HG03432 (cell line): ENCODE measurements around the gene DTL.
A peak's percentile ranks its signal among the peaks of the same experiment; 100 is the strongest.

Experiments used
- ATAC-seq: cut with Tn5 transposase; IDR thresholded peaks from one replicate; pipeline ENCODE4 v1.9.1; 2021; ENCODE audit warnings: mild to moderate bottlenecking, moderate library complexity; ENCODE audit not compliant: unreplicated experiment

Gene DTL

DNA sequence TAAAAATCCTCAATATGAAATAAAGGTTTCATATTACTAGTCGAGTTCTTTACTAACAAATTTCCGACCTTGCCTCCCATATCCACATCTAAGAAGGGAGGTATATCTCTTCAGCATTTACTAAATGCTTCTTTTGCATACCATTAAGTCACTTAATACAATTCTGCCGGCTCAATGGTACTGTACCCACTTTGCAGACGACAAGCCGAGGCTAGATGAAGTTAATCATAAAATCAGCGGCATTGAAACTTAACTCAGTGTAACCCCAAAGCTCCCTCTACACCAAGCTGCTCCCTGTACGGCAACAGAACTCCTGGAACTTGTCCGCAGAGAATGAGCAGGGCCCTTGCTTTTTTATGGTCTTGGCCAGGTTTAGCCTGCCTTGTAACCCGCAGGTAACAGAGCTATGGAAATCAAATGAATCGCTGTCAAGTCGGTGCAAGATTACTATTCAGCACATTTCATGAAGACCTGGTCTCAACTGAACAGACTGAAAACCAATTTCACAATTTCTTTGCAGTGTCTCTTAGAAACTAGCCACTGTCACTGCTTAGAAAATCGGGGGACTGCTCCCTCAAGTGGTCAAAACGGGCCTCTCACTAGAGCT, 929 bp upstream of the DTL start:
- ATAC-seq = peak; percentile 3

DNA sequence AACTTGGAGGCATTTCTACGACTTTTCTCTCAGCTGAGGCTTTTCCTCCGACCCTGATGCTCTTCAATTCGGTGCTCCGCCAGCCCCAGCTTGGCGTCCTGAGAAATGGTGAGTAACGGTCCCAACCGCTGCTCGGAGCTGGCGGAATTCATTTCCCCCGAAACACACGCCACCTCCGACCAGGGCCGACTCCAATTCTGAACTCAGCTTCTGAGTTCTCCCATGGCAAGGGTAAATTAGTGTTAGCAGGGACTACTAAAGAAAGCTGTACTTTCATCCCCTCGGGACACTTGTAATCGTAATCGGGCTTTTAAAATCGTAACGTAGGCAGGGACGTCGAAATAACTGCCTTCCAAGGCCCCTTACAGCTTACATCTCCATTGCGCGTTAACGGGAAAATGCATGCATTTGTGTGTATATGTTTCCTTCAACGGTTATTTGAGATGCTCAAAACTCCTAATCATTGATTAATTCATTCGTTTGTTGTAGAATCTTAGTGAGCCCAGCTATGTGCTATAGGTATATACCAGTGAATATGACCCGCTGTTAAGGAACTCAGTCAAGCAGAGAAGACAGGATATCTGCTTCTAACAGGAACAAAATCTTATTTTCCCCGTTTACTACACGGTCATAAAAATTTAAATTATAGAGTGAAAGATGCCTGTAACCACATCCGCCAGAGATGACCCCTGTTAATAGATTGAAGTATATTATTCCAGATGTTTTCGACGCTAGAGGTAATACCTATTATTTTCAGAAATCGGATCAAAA, 472 bp downstream of the DTL start:
- peak; percentile 18 for ATAC-seq

DNA sequence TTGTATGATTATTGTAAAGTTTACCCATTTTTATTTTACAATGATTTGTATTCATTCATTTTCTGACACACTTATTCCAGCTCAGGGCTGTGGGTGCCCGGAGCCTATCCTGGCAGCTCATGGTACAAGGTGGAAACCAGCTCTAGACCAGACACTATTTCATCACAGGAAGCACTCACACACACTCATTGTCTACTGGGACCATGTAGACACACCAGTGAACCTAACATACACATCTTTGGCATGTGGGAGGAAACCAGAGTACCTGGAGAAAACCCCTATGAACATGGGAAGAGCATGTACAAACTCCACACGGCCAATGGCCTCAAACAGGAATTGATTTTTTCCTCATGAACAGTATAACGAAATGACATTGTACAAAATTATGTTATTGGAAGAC, 2.4 kb downstream of the DTL start:
- ATAC-seq = no peak

DNA sequence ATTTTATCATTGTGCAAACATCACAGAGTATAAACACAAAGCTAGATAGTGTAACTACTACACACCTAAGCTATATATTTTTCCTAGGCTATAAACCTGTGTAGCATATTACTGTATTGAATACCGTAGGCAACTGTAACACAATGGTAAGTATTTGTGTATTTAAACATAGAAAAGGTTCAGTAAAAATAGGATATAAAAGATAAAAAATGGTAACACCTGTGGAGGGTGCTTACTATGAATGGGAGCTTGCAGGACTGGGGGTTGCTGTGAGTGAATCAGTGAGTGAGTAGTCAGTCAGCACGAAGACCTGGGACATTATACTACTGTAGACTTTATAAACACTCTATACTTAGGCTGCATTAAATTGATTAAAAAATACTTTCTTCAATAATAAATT, 4.1 kb downstream of the DTL start:
- ATAC-seq = no peak

DNA sequence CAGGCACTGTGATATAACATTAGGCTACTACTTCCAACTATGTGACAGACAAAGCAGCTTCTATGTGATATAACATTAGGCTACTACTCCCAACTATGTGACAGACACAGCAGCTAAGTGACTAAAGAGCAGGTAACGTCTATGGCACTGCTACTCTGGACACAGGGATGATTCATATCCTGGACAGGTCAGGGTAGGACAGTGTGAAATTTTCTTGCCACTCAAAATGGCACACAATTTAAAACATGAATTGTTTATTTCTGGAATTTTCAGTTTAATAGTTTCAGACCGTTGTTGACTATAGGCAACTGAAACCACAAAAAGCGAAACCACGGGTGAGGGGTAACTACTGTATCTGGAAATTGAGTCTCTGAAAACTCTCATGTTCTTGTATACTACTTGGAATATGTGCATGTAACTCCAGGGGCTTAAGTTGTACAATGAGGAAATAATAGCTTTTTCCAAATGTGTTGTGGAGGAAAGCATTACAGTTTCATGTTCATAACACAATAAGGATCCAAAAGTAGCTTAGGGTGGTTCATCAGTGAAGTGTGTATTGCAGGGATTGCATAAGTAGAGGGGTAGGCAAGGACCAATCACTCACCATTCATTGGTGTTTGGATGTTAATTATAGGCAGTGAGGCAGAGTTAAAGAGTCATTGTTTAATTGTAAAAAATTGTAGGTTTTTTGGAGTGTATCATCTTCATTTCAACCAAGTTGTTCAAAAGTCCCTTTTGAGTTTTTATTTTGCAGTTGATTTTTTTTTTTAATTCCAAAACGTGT, 5.3 kb downstream of the DTL start:
- ATAC-seq = no peak

DNA sequence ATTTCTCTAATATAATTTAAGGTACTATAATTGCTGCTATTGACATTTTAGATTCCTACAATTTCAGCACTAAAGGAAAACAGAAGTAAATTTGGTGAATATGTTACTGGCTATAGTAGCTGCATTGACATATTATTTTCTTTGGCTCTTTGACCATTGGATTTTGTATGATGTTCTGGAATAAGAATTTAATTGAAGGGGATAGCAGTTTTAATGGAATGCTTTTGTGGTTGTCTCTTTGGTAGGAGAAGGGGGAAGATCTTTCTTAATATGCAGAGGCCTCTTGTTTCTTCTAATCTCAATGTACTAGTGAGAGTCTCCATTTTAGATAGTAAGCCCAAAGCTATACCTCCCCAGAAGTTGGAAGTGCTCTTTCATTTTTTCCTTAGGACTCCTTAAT, 6.9 kb downstream of the DTL start:
- ATAC-seq = no peak

DNA sequence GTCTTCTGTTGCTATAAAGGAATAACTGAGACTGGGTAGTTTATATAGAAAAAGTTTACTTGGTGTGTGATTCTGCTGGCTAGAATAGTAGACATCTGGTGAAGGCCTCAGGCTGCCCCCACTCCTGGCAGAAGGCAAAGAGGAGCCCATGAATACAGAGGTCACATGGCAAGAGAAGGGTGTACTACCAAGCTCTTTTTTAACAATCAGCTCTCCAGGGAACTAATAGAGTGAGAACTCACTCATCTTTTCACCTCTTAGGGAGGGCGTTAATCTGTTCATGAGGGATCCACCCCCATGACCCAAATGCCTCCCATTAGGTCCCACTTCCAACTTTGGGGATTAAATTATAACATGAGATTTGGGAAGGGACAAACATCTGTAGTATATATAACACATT, 9.3 kb downstream of the DTL start:
- no peak for ATAC-seq

DNA sequence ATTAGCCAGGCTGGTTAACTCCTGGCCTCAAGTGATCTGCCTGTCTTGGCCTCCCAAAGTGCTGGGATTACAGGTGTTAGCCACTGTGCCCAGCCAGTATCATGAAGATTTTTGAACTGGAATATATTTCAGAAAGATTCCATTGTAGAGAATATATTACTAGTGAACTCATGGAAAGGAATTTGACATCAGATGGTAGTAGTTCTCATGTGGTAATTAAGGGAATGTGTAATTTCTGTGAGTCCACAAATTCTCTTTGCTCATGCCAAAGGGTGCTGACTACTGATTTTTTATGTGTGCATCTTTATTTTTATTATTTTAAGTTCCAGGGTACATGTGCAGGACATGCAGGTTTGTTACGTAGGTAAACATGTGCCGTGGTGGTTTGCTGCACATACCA, 10.4 kb downstream of the DTL start:
- no peak for ATAC-seq

DNA sequence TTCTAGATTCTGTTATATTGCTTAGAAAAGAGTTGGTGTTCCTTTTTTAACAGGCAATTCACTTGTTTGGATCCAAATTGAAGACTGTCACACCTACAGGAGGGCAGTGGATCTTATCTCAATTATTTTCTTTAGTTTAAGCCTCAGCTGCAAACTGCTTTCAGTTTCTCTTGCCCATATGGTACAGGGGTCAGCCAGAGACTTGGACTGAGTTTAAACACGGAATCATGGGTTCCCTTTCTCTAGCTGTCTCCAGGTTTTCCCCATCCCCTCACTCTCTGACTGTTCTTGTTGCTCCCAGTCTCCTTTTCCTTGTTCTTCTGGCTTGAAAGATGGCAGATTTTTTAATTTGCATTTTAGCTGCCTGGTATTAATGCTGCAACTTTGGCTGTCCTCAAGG, 18.4 kb downstream of the DTL start:
- no peak for ATAC-seq

DNA sequence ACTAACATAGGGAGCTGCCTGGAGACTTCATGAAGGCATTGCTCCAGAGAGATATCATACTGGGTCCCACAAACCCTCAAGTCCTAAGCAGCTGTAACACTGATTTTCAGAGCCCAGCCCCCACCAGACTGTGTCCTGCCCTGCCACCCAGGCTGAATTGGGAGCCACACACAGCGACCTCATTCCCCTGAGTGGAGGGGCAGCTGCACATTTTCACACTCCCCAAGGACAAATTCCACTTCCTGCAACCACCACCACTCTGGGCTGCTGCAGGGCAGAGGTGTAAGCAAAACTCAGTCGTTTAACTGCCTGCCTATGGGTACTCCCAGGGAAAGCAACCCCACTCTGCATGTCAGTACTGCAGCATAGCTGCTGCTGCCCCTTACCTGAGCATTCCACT, 19.8 kb downstream of the DTL start:
- no peak for ATAC-seq

DNA sequence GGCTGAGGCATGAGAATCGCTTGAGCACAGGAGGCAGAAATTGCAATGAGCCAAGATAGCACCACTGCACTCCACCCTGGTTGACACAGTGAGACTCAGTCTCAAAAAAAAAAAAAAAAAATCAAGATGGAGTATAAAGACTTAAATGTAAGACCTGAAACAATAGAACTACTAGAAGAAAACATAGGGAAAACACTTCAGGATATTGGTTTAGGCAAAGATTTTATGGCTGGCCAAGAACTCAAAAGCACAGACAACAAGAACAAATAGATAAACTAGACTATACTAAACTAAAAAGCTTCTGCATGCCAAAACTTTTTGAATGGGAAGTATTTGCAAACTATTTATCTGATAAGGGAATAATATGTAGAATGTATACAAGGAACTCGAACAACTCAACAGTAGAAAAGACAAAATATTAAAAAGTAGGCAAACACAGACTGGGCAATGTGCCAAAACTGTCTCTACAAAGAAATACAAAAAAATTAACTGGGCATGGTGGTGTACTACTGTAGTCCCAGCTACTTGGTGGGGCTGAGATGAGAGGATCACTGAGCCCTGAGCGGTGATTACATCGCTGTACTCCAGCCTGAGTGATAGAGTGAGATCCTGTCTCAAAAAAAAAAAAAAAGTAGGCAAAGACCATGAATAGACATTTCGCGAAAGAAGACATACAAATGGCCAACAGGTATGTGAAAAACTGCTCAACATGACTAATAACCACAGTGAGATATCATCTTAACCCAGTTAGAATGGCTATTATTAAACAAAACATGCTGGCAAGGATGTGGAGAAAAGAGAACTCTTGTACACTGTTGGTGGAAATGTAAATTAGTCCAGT, 25.3 kb downstream of the DTL start:
- ATAC-seq = no peak

DNA sequence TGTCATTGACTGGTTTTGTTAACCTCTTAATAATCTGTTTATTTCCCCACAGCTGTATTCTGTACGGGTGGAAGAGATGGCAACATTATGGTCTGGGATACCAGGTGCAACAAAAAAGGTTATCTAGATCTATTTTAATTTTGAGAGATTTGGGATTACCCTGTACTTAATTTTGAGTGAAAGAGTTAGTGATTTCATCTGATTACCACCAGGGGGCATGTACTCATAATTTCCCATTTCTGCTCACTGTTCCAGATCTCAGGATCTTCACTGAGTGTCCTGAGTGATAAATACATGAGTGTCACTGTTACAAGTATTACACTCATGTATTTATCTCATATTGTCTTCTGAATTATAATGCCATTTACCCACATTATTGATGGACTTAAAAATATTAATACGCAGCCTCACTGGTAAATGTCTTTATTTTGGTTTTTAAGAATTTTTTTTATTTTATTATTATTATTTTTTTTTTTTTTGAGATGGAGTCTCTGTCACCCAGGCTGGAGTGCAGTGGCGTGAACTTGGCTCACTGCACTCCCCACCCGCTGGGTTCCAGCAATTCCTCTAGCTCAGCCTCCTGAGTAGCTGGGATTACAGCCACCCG, 27.4 kb downstream of the DTL start:
- peak; percentile 46 for ATAC-seq

DNA sequence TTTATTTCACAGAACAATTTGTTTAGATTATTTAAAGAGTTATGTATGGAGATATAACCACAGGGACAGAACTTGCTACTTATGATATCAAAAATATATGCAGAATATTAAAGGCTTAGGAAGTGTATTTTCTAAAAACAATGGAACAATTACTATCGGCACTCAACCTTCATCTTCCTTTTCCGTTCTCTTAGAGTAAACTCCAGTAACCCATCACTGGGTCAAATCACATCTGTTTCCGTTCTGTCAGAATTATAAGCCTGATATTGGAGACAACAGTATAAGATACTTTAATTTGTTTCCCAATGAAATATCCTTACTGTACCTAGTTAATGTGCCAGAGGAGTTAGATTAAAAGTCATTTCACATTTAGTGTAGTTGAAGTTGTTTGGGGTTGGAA, 32.2 kb downstream of the DTL start:
- no peak for ATAC-seq

DNA sequence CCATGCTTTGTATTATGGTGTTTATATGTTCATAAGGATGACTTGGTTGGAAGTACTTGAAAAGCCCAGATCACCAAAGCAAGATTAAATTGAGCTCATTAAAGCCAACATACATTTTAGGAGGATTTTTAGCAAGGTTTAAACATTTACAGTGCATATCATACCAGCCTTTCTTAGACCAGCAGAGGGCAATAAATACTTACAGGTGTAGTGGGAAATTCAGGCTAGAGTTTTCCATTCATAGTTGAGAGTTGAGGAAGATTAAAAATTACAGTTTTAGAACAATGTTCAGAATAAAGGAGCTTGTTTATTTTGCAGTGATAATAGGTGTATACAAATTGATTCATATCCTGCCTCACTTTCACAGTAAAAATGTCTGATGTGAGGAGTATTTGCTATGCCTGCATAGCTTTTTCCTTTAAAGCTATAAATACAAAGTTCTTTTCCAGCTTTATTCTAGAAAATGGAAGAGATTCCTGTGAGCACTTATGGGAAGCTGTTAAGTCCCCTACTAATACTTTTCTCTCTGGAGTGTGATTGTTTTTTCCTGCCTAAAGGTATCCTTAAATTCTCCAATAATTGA, 35.3 kb downstream of the DTL start:
- no peak for ATAC-seq

DNA sequence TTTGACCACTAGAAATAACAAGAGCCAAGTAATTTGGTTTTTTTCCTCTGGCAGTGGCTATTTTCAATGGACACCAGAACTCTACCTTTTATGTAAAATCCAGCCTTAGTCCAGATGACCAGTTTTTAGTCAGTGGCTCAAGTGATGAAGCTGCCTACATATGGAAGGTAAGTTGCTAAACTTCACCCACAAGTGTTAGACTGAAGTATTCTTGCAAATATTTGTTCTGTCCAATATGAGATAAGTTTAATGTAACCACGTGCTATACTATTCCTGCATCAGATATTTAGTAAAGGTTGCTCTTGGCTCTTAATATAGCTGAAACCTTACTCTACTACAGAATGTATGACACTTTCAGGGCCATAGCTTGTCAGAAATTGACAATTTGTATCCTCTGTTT, 36.5 kb downstream of the DTL start:
- no peak for ATAC-seq

DNA sequence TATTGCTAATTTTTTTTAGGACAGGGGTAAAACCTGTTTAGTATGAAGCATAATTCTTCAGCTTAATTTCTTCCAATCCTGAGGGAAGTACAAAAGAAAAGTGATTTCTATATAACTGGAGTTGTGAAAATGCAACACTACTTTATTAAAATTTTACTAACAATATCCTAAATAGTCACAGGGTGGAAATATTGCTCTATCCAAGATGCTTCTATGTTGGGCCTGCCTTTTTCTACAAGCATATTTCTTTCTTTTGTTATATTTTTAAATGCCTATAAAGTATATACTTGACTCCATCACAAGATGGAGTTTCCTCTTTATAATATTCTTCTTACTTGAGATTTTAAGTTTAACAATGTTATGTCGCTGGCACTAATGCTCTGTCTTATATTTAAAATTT, 37.9 kb downstream of the DTL start:
- ATAC-seq = no peak

DNA sequence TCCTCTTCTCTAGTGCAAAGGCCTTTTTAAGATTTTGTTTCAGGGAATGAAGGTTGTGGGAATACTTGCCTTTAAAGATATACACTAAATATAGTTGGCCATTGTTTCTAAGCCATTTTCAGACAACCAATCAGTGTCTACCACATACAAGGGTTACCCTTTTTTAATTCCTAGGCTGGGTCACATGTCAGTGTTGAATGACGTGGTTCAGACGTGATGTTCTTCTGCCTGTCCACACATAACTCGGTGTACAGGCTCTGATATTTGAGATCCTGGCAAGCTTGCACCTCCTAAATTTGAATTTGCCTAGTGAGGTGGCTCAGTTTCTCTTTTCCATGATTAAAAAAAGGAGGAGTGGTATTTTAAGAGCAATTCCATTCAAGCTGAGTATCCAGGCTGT, 38.8 kb downstream of the DTL start:
- ATAC-seq = no peak

DNA sequence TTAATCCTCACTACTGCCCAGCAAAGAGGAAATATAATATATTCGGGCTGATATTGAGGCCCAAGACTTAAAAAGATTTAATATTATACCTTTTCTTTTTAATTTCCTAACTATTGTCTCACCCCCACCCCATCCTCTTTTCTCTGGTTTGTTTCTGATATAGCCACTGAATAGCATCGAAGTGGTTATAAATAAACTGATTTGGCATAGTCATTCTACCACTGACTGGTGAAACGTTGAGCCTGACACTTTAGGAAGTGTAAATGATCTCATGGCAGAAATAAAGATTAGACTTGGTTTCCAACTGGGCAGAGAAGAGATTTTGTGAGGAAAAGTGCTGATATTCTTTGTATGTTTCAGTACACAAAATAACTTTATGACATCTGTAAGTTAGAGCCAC, 39.3 kb downstream of the DTL start:
- ATAC-seq = no peak

DNA sequence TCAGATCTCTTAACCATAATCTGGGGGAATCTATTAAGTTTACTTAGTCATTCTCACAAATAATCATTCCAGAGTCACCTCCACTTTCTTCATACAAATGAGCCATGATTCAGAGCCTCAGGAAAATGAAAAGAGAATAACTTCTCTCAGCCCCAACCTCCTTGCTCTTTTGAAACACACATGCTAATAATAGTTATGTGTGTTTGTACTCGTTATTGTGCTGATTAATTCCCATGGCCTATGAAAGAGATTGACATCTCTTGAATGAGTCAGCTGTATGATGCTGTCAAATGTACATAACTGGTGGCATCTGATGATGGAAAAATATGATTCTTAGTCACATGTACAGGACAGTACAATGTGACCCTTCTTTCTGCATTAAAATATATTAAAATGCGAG, 41.5 kb downstream of the DTL start:
- ATAC-seq = no peak

DNA sequence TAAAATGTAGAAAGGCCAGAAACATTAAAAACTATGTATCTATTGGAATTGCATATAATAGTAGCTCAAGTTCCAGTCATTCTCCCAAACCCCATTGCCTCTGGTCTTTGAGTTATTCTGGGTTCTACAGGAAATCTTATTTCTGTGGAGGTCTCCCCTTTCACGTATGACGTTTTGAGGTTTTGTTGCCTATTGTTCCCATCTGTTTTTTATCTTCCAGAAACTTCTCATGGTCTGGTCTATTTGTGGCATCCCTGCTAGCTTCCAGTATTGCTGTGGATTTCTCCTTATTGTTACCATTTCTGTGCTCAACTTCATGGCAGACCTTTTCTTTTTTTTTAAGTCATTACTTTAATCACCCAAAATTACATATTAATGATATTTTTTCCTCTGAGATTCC, 43.3 kb downstream of the DTL start:
- no peak for ATAC-seq
